Measurements from ENCODE around the gene SYAP1. TPM values are rescaled to one million over a fixed set of nuclear protein-coding genes. Genes with fewer than 3 reads are reported as not detected.

Gene SYAP1
- total and polyA plus RNA-seq, 10 of the 15 experiments (the other 5 are each of a cell fraction or from before 2014, with no cell fraction given), result 5.9 to 29.9 (median 16.2) TPM

DNA sequence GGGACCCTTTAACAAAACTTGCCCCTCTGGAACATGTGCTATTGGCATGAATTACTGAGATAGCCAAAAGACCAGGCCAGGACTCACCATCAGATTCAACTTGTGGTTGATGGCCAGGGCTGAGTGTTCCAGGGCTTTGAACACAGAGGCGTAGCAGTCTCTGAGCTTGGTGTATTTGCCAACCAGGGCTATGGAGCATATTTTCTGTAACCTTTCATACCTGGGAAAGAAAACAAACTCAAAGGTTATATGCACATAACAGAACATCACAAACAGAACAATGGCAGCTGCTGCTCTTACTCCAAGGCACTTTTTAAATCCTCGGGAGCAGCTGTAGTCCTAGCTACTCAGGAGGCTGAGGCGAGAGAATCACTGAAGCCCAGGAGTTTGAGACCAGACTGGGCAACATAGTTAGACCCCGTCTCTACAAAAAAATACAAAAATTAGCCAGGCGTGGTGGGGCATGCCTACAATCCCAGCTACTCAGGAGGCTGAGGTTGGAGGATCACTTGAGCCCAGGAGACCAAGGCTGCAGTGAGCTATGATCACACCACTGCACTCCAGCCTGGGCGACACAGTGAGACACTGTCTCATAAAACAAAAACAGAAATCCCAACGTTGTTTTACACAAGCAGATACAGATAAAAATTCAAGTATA lies 36.3 kb upstream of the SYAP1 start:
- Histone ChIP-seq H4K20me1 (ENCODE audit: control insufficient read depth, insufficient read depth) (no peaks in the 10 kb centered on the region), H3K27me3 (replicated peaks in 1 of 2; ENCODE audit: control insufficient read depth in 2 of 2, insufficient read depth in 2 of 2, low read length in 1 of 2) (no peaks in the 10 kb centered on the region; a peak in 1 of 4 replicates), H3K9ac (ENCODE audit: control insufficient read depth, insufficient read depth, low read length) (no peak overlapping the region), H2AFZ (ENCODE audit: control insufficient read depth, low read depth, low read length) (no peak overlapping the region), H3K9me3 (replicated peaks; ENCODE audit: control insufficient read depth, insufficient read depth, low read length) (no peaks in the 10 kb centered on the region), H3K79me2 (ENCODE audit: control insufficient read depth, insufficient read depth, low read length) (no peaks in the 10 kb centered on the region), H3K4me1 (ENCODE audit: control insufficient read depth, insufficient read depth, low read length) (no peaks in the 10 kb centered on the region), H3K36me3 (ENCODE audit: control insufficient read depth in 2 of 2, insufficient read depth in 2 of 2, low read length in 1 of 2) (peaks cover 0 to 1% of the 10 kb centered on the region in 2 experiments; a peak in 2 of 4 replicates), H3K4me2 (ENCODE audit: control insufficient read depth, insufficient read depth) (no peak overlapping the region), H3K4me3 (no peak overlapping the region), H3K27ac (ENCODE audit: control insufficient read depth, insufficient read depth) (no peak overlapping the region)
- FAIRE-seq (no peak), ATAC-seq (no peak), DNase-seq (ENCODE audit: low read depth, low spot score) (no peak)
- ChIA-PET SMC1A (ENCODE audit: uncharacterized antibody, unreplicated experiment) (interaction anchor here (0.9 kb wide), 1 partner anchor 13 kb away, joined by 4 read pairs; no protein-coding TSS in a partner anchor), RAD21 (ENCODE audit: unreplicated experiment) (no interaction called here), CTCF (interaction anchor here (3.5 kb wide), 1 partner anchor 13 kb away, joined by 19 read pairs; no protein-coding TSS in a partner anchor), POLR2A (no interaction called here)
- intact Hi-C loops (cut with micrococcal nuclease; ENCODE audit: unreplicated experiment), result no loop called here
- TF ChIP-seq KDM1A (IDR thresholded peaks at IDR 0.05; ENCODE audit: borderline replicate concordance) (no peak), E2F4 (IDR thresholded peaks at IDR 0.05; ENCODE audit: low read depth, low read length) (no peak), NFXL1 (IDR thresholded peaks at IDR 0.05; ENCODE audit: borderline replicate concordance) (no peak), NR2C1 (IDR thresholded peaks at IDR 0.05) (no peak), MYC (IDR thresholded peaks at IDR 0.05; ENCODE audit: insufficient read depth, insufficient read length, insufficient replicate concordance, low read length, severe bottlenecking) (no peak), SMC3 (IDR thresholded peaks at IDR 0.05; ENCODE audit: borderline replicate concordance, low read length) (no peak), PBX3 (IDR thresholded peaks at IDR 0.05; ENCODE audit: insufficient replicate concordance, low read depth, low read length) (no peak), ZNF622 (IDR thresholded peaks at IDR 0.05) (no peak)
- TF ChIP-seq, protein P1, sequence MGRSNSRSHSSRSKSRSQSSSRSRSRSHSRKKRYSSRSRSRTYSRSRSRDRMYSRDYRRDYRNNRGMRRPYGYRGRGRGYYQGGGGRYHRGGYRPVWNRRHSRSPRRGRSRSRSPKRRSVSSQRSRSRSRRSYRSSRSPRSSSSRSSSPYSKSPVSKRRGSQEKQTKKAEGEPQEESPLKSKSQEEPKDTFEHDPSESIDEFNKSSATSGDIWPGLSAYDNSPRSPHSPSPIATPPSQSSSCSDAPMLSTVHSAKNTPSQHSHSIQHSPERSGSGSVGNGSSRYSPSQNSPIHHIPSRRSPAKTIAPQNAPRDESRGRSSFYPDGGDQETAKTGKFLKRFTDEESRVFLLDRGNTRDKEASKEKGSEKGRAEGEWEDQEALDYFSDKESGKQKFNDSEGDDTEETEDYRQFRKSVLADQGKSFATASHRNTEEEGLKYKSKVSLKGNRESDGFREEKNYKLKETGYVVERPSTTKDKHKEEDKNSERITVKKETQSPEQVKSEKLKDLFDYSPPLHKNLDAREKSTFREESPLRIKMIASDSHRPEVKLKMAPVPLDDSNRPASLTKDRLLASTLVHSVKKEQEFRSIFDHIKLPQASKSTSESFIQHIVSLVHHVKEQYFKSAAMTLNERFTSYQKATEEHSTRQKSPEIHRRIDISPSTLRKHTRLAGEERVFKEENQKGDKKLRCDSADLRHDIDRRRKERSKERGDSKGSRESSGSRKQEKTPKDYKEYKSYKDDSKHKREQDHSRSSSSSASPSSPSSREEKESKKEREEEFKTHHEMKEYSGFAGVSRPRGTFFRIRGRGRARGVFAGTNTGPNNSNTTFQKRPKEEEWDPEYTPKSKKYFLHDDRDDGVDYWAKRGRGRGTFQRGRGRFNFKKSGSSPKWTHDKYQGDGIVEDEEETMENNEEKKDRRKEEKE (IDR thresholded peaks at IDR 0.05), result no peak
- TF ChIP-seq, protein P2, sequence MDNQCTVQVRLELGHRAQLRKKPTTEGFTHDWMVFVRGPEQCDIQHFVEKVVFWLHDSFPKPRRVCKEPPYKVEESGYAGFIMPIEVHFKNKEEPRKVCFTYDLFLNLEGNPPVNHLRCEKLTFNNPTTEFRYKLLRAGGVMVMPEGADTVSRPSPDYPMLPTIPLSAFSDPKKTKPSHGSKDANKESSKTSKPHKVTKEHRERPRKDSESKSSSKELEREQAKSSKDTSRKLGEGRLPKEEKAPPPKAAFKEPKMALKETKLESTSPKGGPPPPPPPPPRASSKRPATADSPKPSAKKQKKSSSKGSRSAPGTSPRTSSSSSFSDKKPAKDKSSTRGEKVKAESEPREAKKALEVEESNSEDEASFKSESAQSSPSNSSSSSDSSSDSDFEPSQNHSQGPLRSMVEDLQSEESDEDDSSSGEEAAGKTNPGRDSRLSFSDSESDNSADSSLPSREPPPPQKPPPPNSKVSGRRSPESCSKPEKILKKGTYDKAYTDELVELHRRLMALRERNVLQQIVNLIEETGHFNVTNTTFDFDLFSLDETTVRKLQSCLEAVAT (IDR thresholded peaks at IDR 0.05), result no peak
- TF ChIP-seq, protein P3, sequence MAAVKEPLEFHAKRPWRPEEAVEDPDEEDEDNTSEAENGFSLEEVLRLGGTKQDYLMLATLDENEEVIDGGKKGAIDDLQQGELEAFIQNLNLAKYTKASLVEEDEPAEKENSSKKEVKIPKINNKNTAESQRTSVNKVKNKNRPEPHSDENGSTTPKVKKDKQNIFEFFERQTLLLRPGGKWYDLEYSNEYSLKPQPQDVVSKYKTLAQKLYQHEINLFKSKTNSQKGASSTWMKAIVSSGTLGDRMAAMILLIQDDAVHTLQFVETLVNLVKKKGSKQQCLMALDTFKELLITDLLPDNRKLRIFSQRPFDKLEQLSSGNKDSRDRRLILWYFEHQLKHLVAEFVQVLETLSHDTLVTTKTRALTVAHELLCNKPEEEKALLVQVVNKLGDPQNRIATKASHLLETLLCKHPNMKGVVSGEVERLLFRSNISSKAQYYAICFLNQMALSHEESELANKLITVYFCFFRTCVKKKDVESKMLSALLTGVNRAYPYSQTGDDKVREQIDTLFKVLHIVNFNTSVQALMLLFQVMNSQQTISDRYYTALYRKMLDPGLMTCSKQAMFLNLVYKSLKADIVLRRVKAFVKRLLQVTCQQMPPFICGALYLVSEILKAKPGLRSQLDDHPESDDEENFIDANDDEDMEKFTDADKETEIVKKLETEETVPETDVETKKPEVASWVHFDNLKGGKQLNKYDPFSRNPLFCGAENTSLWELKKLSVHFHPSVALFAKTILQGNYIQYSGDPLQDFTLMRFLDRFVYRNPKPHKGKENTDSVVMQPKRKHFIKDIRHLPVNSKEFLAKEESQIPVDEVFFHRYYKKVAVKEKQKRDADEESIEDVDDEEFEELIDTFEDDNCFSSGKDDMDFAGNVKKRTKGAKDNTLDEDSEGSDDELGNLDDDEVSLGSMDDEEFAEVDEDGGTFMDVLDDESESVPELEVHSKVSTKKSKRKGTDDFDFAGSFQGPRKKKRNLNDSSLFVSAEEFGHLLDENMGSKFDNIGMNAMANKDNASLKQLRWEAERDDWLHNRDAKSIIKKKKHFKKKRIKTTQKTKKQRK (IDR thresholded peaks at IDR 0.05; ENCODE audit: low read depth, low read length), result no peak
- no TSS peak for BruUV-seq (replicated peaks)
- in situ Hi-C loops (cut with MboI), result no loop called here
- WGBS (ENCODE audit: insufficient coverage, insufficient replicate concordance, low lambda C conversion rate, missing lambda C conversion rate), result 70% methylated on average over 7 of the region's 7 CpGs
